Stimulated activated CD4-positive, alpha-beta T cell treated with anti-CD3 and anti-CD28 coated beads, Interleukin-15, amount 100 ng/mL, for 48 hours (primary cell): ENCODE data around the gene CASKIN1.

Source experiments
- DNase-seq, 2 donors: peaks; one replicate each; pipeline ENCODE4 v3.0.0-alpha.2; 2020; ENCODE audit warnings: low read depth in 2 of 2

CASKIN1 gene

DNA sequence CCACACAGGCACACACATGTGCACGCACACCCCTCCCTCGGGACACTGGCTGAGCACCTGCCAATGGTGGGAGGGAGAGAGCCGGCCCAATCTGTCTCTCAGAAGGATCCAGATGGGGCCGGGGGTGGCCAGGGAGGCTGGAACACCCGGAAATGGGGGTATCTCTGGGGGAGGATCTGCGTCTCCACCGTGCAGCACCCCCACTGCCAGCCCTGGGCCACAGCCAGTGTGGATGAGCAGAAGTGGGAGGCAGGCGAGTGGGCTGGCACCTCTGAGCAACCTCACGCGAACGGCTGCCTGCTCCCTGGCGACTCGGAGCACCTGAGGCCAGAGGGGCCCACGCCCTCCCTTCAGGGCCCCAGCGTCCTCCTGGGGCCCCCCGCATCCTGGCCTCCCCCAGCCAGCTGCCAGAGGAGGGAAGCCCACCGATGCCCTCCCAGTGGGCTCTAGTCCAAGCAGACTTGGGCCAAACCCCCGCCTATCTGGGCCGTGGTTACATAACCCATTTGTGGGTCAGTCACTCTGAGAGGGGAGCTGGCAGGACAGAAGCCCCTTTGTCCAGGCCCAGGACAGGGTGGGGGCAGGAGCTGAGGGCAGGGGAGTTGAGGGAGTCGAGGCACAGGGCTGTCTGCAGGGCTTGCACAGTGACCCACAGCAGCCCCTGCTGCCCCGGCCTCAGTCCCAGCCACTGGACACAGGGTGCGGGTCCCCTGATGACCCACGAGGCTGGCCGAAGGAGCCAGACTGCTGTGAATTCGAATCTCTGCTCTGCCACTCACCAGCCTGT, 5.6 kb downstream of the CASKIN1 start:
- no peak for DNase-seq

DNA sequence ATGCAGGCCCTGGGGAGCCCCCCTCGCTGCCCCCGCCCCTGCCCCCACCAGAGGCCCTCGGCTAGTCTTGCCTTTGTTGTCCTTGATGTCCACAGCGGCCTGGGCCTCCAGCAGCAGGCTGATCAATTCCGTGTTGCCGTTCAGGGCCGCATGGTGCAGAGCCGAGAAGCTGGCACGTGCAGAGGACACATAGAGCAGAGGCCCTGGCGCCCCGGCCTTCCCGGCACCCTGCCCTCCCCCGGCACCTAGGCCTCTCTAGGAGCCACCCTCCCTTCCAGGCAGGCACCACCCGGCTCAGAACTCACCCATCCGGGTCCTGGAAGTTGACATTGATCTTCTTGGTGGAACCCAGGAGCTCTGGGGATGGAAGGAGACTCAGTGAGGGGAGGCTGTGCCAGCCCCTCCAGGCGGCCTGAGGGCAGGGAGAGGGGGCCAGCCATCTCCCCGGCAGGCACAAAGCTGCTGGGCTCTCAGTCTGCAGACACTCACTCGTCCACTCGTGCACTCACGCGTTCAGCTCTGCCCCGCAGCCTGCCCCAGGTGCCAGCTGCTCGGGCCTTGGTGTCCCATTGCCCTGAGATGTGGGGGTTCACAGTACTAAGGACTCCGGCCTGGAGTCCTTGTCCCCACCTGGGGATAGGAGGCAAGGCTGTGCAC, 6.3 kb downstream of the CASKIN1 start:
- no peak for DNase-seq

DNA sequence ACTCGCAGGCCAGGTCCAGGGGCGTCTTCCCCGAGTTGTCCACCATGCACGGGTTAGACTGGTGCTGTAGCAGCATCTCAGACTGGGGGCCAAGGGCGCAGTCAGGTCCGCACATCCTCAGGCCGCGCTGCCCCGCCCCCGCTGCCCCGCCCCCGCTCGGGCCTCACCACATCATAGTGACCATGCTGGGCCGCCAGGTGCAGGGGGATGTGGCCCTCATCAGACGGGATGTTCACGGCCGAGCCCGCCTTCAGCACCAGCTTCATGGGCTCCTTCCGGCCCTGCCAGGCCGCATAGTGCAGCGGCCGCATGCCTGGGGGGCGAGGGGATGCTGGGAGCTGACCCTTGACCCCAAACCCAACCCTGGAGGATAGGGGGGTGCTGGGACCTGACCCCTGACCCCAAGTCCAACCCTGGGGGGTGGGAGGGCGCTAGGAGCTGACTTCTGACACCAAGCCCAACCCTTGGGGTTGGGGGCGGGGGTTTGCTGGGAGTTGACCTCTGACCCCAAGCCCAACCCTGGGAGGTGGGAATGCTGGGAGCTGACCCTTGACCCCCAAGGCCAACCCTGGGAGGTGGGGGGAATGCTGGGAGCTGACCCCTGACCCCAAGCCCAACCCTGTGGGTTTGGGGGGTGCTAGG, 7.0 kb downstream of the CASKIN1 start:
- DNase-seq = no peak

DNA sequence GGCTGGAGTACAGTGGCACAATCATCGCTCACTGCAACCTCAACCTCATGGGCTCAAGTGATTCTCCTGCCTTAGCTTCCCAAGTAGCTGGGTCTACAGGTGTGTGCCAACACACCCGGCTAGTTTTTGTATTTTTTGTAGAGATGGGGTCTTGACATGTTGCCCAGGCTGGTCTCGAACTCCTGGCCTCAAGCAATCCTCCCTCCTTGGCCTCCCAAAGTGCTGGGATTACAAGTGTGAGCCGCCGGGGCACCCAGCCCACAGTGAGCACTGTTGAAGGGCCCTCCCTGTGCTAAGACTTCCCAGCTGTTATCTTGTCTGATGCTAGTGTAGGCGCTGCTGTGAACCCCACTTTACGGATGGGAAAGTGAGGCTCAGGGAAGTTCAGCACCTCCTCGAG, 8.0 kb downstream of the CASKIN1 start:
- no peak for DNase-seq

DNA sequence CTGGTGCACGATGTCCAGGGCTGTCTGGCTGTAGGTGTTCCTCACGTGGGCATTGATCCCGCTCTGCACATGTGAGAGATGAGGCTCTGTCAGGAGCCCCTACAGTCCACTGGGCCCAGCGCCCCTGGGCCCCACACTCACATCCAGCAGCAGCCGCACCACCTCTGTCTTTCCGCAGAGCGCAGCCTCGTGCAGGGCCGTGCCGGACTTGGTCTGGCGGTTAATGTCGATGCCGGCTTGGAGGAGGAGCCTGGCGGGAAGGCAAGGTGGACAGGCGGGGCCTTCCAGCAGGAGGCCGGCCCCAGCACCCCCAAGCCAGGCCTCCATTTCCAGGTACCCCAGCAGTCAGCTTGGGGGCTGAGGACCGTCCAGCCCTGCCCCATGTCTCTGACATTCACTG, 9.2 kb downstream of the CASKIN1 start:
- DNase-seq = no peak

DNA sequence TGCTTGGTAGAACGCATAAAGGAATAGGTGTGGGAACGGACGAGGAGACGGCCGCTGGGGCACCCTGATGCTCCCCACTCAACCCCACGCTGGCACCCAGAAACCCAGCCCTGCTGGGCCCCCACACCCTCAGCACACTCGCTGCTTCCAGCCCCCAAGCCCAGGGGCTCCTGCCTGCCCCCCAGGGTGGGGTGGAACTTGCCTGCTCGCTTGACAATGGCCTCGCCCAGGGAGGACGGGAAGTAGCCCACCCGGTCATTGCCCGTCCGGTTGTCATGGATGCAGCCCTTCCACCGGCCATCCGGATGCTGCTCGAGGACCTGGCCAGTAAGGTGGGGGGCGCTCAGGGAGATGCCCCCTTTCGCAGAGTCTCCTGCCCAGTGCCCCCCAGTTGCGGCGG, 9.9 kb downstream of the CASKIN1 start:
- no peak for DNase-seq

DNA sequence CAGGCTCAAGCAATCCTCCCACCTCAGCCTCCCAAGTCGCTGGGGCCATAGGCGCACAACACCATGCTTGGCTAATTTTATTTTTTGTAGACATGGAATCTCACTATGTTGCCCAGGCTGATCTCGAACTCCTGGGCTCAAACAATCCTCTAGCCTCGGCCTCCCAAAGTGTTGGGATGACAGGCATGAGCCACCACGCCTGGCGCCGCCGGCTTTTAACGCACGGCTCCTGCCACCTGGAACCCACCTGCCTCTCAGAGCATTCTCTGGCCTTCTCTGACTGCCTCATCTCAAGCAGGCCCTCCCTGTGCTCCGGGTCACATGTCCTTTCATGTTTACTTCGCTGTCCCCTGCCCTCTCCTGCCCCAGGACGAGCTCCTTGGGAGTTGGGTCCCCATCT, 10.3 kb downstream of the CASKIN1 start:
- DNase-seq = no peak

DNA sequence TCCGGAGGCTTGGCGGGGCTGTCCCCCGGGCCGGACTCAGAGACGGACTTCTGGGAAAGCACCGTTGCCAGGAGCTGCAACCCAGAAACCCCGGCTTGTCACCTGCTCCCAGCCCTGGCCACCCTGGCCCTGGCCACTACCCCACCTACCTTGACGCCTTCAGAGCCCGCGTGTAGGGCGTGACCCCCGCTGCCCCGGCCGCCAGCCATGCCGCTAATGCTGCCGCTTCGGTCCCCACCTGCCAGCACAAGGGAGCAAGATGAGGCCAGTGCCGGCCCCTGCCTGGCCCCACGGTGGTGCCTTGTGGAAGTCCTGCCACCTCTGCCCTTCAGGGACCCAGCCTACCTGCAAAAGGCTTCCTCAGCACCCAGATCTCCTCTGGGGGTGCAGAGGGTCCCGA, 11.4 kb downstream of the CASKIN1 start:
- DNase-seq = no peak

DNA sequence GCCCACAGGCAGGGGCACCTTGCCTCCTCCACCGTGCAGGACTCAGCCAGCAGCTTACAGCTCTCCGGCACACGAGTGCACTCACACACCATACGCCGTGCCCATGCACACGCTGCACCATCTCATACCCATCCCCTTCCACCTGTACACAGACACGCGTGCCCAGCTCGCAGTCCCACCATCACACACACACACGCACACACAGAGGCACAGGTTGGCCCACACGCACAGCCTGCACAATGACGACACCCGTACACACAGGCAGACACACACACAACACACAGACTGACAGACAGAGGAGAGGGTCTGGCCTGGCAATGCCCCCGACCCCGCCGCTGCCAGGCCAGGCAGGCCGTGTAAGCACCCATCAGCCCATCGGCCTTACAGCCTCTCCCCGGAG, 12.1 kb downstream of the CASKIN1 start:
- no peak for DNase-seq

DNA sequence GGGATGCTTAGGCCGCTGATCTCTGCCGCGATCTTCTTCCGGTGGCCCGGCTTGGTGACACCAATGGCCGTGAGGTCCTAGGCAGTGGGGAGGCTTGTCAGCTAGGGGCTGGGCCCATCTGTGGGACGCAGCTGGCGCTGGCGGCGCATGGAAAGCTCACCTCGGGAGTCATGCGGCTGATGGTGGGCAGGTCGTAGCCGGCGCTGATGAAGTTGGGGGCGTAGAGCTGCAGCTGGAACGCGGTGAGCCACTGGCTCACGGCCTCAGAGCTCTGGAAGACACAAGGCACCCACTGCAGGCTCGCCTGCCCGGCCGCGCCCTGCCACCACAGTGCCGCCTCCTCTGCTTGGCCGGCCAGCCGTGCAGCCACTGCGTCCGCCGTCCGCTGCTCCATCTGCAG, 12.7 kb downstream of the CASKIN1 start:
- DNase-seq = no peak

DNA sequence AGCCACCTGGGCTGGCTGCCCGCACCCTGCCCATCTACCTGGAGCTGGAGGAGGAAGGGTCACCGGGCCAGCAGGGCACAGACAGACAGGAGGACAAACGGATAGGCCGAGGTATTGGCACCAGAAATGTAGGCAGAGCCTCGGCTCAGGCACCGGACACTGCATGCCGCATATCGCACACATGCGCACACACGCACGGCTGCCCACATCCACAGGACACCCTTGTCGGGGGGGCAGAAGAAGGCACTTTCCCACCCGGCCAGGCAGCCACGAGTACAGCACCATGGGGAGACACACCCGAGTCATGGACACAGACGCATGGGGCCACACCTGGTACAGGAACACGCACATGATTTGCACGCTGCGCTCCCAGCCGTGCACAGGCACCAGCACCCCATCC, 14.5 kb downstream of the CASKIN1 start:
- no peak for DNase-seq

DNA sequence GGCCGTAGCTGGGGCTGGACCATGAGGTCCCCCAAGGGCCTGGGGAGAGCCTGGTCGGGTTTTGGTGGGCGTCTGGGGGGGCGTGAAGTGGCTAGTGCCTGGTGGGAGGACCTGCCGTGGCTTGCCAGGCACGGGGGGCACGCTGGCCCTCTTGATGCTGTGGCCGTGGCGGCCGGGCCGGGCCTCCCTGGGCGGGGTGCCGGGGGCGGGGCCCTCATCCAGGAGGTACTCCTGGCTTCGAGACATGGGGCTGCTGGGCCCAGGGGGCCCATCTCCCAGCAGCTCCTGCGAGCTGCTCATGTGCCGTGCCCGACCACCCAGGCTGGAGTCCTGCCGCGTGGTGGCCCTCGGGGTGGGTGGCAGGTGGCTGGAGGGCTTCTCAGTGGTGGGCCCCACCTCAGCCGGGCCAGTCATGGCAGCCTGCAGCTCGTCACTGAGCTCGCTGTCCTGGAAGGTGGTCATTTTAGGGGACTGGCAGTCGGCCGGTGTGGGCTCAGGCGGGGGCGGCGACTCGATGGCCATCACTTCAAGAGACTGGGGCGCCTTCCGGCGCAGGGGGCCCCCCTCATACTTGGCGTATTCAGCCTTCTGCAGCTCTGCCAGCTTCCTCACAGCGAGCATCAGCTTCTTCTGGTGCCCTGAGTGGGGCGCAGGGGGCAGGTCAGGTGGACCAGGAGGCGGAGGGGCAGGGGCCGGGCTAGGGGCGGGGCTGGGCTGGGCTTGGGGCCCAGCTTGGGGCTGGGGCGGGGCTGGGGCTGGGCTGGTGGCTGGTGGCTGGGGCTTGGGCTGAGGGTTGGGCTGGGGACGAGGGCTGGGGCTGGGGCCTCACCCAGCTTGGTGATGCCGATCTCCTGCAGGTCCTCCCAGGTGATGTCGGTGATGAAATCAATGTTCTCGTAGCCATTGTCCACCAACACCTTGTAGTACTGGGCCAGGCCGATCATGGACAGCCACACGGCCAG, 15.2 kb downstream of the CASKIN1 start:
- no peak for DNase-seq

DNA sequence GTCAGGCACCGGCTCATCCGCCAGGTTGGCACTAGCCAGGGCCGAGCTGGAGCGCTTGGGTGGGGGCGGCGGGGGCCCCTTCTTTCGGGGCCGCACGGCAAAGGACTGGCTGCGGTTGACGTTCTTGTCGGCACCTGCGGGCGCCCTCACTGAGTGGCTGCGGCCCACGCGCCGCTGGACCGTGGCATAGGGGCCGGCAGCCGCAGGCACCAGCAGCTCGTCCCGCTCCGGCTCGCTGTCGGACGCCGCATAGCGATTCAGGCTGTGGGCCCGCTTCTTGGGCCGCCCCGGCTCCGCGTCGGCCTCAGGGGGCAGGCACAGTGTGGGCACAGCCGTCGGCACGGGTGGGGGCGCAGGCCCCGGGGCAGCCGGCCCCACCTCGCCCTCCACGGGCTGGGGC, 15.9 kb downstream of the CASKIN1 start:
- no peak for DNase-seq

DNA sequence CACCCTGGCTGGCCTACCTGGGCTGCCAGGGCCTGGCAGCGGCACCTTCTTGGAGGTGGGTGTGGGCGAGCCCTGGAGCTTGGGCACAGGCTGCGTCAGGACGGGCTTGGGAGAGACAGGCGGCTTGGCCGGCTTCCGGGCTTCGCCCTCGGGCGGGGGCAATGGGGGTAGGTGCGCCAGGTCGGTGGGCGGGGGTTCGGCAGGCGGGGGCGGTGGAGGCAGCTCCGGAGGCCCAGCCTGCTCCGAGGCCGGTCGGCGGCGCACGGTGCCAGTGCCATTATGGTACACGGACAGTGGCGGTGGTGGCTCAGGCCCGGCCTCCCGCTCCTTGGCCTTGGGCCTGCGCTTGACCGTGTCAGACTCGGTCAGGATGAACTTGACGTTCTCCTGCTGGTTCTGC, 16.8 kb downstream of the CASKIN1 start:
- no peak for DNase-seq

DNA sequence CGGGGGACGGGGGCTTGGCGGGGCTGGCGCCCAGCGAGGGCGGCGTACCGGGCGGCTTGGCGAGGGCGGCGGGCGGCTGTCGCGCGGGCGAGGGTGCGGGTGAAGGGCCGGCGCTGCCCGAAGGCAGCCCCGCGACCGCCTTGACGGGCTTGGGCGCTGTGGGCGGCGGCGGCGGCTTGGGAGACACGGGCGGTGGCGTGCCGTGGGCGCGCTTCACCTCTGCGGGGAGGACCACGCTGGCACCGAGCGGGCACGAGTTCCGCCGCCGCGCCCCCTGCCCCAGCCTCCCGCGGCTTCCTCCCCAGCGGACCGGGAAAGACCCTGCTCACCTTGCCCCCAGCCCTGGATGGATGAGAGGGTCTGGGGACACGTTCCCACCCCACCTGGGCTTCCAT, 17.3 kb downstream of the CASKIN1 start:
- no peak for DNase-seq

DNA sequence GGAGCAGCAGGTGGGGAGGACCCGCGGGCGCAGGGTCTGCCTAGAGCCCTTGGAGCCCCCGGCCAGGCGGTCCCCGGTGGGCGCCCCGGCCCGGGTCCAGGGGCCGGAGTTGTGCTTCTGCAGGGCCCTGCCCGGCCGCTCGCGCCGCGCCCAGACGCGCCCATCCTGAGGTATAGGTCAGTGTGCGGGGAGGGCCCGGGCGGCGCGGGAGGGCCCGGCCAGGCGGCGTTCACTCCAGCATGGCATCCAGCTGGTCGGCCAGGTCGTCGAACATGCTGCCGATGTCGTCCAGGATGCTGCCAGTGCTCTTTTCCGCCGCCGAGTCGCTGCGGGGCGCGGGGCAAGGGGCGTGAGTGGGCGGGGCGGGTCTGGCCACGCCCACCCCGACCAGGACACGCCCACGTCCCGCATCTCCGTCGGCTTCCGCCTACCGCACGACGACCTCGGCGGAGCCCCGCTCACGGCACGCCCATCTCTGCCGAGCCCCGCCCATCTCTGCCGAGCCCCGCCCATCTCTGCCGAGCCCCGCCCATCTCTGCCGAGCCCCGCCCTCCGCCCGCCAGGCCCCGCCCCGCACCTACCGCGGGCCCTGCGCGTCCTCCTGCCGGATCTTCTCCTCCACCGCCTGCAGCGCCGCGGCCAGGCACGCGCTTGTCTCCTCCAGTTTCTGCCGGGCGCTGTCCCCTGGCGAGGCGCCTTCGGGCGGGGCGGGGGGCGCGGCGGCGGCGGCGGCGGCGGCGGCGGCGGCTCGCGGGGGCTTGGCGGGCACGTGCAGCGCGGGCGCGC, 17.9 kb downstream of the CASKIN1 start:
- peak; percentile 18 to 26 for DNase-seq

DNA sequence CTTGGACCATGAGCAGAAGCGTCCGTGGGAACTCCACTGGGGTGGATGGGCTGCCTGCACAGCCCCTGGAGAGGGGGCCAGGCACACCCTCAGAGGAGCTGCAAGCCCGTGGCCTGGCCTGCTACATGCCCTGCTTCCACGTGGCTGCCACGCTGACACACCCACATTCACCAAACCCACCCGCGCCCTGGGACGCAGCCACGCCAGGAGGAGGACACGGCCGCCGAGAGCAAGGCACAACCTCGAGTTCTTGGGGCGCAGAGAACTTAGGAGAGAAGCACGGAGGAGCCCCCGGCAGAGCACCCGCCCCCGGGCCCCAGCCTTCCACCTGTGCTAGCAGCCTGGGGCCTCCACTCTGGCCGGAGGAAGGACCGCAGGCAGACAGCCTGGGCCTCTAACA, 18.8 kb downstream of the CASKIN1 start:
- DNase-seq = no peak

DNA sequence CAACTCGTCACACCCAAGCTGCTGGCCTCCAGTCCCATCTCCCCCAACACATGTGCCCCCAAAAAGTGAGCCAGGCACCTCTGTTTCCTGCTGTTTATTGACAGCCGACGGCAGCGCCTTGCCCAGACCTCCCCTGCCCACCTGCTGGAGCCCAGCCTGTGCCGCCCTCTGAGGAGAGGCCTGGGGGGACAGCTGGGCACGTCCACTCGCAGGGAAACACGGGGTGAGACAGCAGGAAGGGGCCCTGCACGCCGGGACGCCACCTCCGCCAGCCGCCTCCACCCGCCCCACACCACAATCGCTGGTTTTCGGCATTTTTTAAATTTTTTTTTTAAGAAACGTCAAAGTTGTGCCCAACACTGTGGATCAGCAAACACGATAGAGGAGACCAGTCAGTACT, 19.3 kb downstream of the CASKIN1 start:
- no peak for DNase-seq

DNA sequence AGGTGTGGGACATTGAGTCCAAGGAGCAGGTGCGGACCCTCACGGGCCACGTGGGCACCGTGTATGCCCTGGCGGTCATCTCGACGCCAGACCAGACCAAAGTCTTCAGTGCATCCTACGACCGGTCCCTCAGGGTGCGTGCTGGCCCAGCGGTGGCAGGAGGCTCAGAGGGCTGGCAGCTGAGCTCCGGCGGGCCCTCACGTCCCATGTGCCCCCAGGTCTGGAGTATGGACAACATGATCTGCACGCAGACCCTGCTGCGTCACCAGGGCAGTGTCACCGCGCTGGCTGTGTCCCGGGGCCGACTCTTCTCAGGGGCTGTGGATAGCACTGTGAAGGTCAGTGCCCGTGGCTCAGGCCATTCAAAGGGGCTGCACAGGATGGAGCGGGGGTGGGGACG, 20.4 kb downstream of the CASKIN1 start:
- DNase-seq = no peak

DNA sequence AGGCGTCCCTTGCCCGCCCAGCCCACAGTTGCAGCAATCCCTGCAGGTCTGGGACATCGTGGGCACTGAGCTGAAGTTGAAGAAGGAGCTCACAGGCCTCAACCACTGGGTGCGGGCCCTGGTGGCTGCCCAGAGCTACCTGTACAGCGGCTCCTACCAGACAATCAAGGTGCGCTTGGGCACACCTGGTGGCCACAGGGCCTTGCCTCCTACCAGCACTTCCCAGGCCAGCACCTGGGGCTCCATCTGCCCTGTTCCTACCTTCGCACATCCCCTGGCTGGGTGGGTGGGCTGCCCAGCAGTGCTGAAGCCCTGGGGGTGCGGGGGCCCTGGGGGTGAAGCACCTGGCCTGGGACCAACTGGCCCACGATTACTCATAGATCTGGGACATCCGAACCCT, 21.0 kb downstream of the CASKIN1 start:
- no peak for DNase-seq
